Caco-2 (cell line): Measurements from ENCODE around the gene SIGLECL1. TPM values are rescaled to one million over a fixed set of nuclear protein-coding genes. Genes with fewer than 3 reads are reported as not detected.
"Not testable (repeated sequence)": the region's sequence is repeated elsewhere in the genome, so short reads cannot be mapped to it uniquely, and the experiment has no call there.

Experiments
- BruUV-seq: library from RNA; stranded (reverse); fragments of 400-500 nt; replicated peaks from 2 replicates; lab custom pipeline; 2021; lab: Mats Ljungman, UMichigan
- CTCF ChIA-PET: fragments of 300-600 bp; sonication (Branson Sonifier 250); formaldehyde crosslinking; loops from one replicate; lab custom pipeline; 2022; ENCODE audit warnings: antibody characterized with exemption; lab: Charles Lee
- POLR2A ChIA-PET: fragments of 300-600 bp; sonication (Branson Sonifier 250); formaldehyde crosslinking; loops from one replicate; lab custom pipeline; 2022; ENCODE audit warnings: antibody characterized with exemption; lab: Charles Lee
- DNase-seq, 2 experiments: peaks; one replicate each; pipeline versions ENCODE4 v3.0.0 to v3.0.0-alpha.2; 2020 to 2022
- H3K27me3 ChIP-seq: replicated peaks from 2 replicates; pipeline ENCODE4 v1.6.0; 2011; ENCODE audit warnings: low read length; ENCODE audit not compliant: control insufficient read depth, insufficient read depth
- H3K36me3 ChIP-seq: 2 replicates; pipeline ENCODE4 v1.5.1; 2011; ENCODE audit warnings: low read length; ENCODE audit not compliant: control insufficient read depth, insufficient read depth
- H3K4me1 ChIP-seq: fragments of 250-450 bp; sonication (Bioruptor Pico); 2 replicates; pipeline ENCODE4 v1.5.1; 2020; ENCODE audit warnings: mild to moderate bottlenecking
- H3K4me3 ChIP-seq: 2 replicates; pipeline ENCODE4 v1.5.1; 2011; ENCODE audit warnings: low read depth, mild to moderate bottlenecking, control low read depth, low read length
- H3K9me3 ChIP-seq: fragments of 250-450 bp; sonication (Bioruptor Pico); 2 replicates; pipeline ENCODE4 v1.5.1; 2020; ENCODE audit warnings: mild to moderate bottlenecking, moderate library complexity
- H3K27ac Mint-ChIP-seq: one replicate; pipeline ENCODE4 v1.8.0; 2022; ENCODE audit warnings: mixed read lengths; ENCODE audit not compliant: unreplicated experiment
- H3K27me3 Mint-ChIP-seq: one replicate; pipeline ENCODE4 v1.8.0; 2022; ENCODE audit warnings: mixed read lengths; ENCODE audit not compliant: insufficient read depth, unreplicated experiment
- H3K36me3 Mint-ChIP-seq: one replicate; pipeline ENCODE4 v1.8.0; 2022; ENCODE audit warnings: mild to moderate bottlenecking, mixed read lengths; ENCODE audit not compliant: insufficient read depth, unreplicated experiment
- H3K4me1 Mint-ChIP-seq: one replicate; pipeline ENCODE4 v1.8.0; 2022; ENCODE audit warnings: low read depth, mixed read lengths; ENCODE audit not compliant: unreplicated experiment
- H3K4me3 Mint-ChIP-seq: one replicate; pipeline ENCODE4 v1.8.0; 2022; ENCODE audit warnings: mild to moderate bottlenecking, moderate library complexity, mixed read lengths; ENCODE audit not compliant: unreplicated experiment
- H3K9me3 Mint-ChIP-seq: one replicate; pipeline ENCODE4 v1.8.0; 2022; ENCODE audit warnings: mixed read lengths; ENCODE audit not compliant: unreplicated experiment
- CTCF ChIP-seq, 2 experiments: fragments of 200-600 bp in 1 of 2; IDR thresholded peaks; 1 replicate in 1 of 2; 2 replicates in 1 of 2; pipeline versions ENCODE4 v1.5.1 to v1.8.0; 2011 to 2022; ENCODE audit warnings: antibody characterized with exemption in 1 of 2, control low read depth in 1 of 2, inconsistent platforms in 1 of 2, low read depth in 1 of 2, low read length in 1 of 2, mild to moderate bottlenecking in 1 of 2, moderate library complexity in 1 of 2; ENCODE audit not compliant: insufficient read depth in 1 of 2, severe bottlenecking in 1 of 2, unreplicated experiment in 1 of 2
- intact Hi-C: fragments of 100-400 bp; cut with micrococcal nuclease; formaldehyde crosslinking; loops from one replicate; pipeline ENCODE4 v1.10.0; 2022; ENCODE audit not compliant: unreplicated experiment
- total RNA-seq: library from RNA; stranded (reverse); gene quantifications from 2 replicates; pipeline ENCODE4 v1.2.3, GENCODE V29; 2022

SIGLECL1 gene
- total RNA-seq, 1 experiment from 2014 or later = not detected

GRCh38 chr19:51220996-51221395 is 29.9 kb upstream of the SIGLECL1 start:
- H3K4me3 ChIP-seq = no peak overlapping the region
- CTCF ChIA-PET = no interaction called here

GRCh38 chr19:51224163-51224641 is 26.7 kb upstream of the SIGLECL1 start:
- H3K9me3 Mint-ChIP-seq = no peaks in the 10 kb centered on the region

More at GRCh38 chr19:51220996-51221395, 29.9 kb upstream of the SIGLECL1 start:
- no peaks in the 10 kb centered on the region for H3K4me1 ChIP-seq
- Mint-ChIP-seq H3K4me3 (no peak overlapping the region), H3K9me3 (no peaks in the 10 kb centered on the region), H3K27ac (no peak overlapping the region), H3K4me1 (no peaks in the 10 kb centered on the region), H3K36me3 (no peaks in the 10 kb centered on the region), H3K27me3 (peaks cover 25% of the 10 kb centered on the region)
- DNase-seq = no peak
- no peaks in the 10 kb centered on the region for H3K36me3 ChIP-seq
- POLR2A ChIA-PET = no interaction called here
- intact Hi-C loops = no loop called here
- H3K9me3 ChIP-seq = no peaks in the 10 kb centered on the region
- TF ChIP-seq CTCF (IDR thresholded peaks at IDR 0.05; ENCODE audit: insufficient read depth in 1 of 2, low read depth in 1 of 2, low read length in 1 of 2, severe bottlenecking in 1 of 2, unreplicated experiment in 1 of 2) = no peak
- no peaks in the 10 kb centered on the region for H3K27me3 ChIP-seq
- BruUV-seq = no TSS peak

GRCh38 chr19:51224898-51225393 is 25.9 kb upstream of the SIGLECL1 start, which contains the start of gene CD33:
Gene CD33, plus strand, starts transcription at chr19:51225080. Its CDS starts 39 bp downstream, at chr19:51225119.
- H3K4me1 Mint-ChIP-seq, POLR2A ChIA-PET, H3K27ac Mint-ChIP-seq, H3K9me3 Mint-ChIP-seq, H3K4me3 ChIP-seq, H3K4me1 ChIP-seq, H3K36me3 Mint-ChIP-seq, H3K9me3 ChIP-seq, intact Hi-C loops, DNase-seq, H3K4me3 Mint-ChIP-seq, BruUV-seq, H3K36me3 ChIP-seq, H3K27me3 ChIP-seq: not testable (repeated sequence)
- peaks cover 33% of the 10 kb centered on the region for H3K27me3 Mint-ChIP-seq
- CTCF ChIA-PET = interaction anchor here (0.6 kb wide), 1 partner anchor 65 kb away, joined by 3 read pairs; no protein-coding TSS in a partner anchor

More at GRCh38 chr19:51224163-51224641, 26.7 kb upstream of the SIGLECL1 start:
- H3K4me1 Mint-ChIP-seq = no peaks in the 10 kb centered on the region
- Histone ChIP-seq H3K27me3 (no peaks in the 10 kb centered on the region), H3K9me3 (no peaks in the 10 kb centered on the region), H3K4me1 (no peaks in the 10 kb centered on the region), H3K4me3 (no peak overlapping the region), H3K36me3 (no peaks in the 10 kb centered on the region)
- POLR2A ChIA-PET = no interaction called here
- CTCF ChIA-PET = interaction anchor here (0.6 kb wide), 1 partner anchor 64 kb away, joined by 3 read pairs; no protein-coding TSS in a partner anchor
- no peak for DNase-seq
- H3K27me3 Mint-ChIP-seq = peaks cover 31% of the 10 kb centered on the region
- H3K4me3 Mint-ChIP-seq = no peak overlapping the region
- BruUV-seq = no TSS peak
- no peak overlapping the region for H3K27ac Mint-ChIP-seq
- intact Hi-C loops = no loop called here
- no peak for TF ChIP-seq CTCF (IDR thresholded peaks at IDR 0.05; ENCODE audit: insufficient read depth in 1 of 2, low read depth in 1 of 2, low read length in 1 of 2, severe bottlenecking in 1 of 2, unreplicated experiment in 1 of 2)
- no peaks in the 10 kb centered on the region for H3K36me3 Mint-ChIP-seq
